Hepatocyte (in vitro differentiated cells): ENCODE measurements around the gene CPNE6. TPM values are rescaled to one million over a fixed set of nuclear protein-coding genes. Genes with fewer than 3 reads are reported as not detected.

Source experiments
- DNase-seq: peaks from one replicate; pipeline ENCODE4 v3.0.0-alpha.2; 2016; ENCODE audit warnings: low spot score
- H2AFZ ChIP-seq: fragments of 200-600 bp; sonication (generic); 2 replicates; pipeline ENCODE4 v1.6.0; 2016; ENCODE audit warnings: antibody characterized with exemption, mild to moderate bottlenecking
- H3K27ac ChIP-seq: fragments of 200-600 bp; sonication (generic); 2 replicates; pipeline ENCODE4 v1.5.1; 2016; ENCODE audit warnings: mild to moderate bottlenecking
- H3K27me3 ChIP-seq: fragments of 200-600 bp; sonication (generic); 2 replicates; pipeline ENCODE4 v1.6.1; 2016
- H3K36me3 ChIP-seq: fragments of 200-600 bp; sonication (generic); replicated peaks from 2 replicates; pipeline ENCODE4 v1.5.1; 2016; ENCODE audit warnings: low read depth; ENCODE audit not compliant: insufficient read depth
- H3K4me1 ChIP-seq: fragments of 200-600 bp; sonication (generic); 2 replicates; pipeline ENCODE4 v1.5.1; 2016; ENCODE audit warnings: mild to moderate bottlenecking, moderate library complexity; ENCODE audit not compliant: insufficient read depth
- H3K4me2 ChIP-seq: fragments of 200-600 bp; sonication (generic); 2 replicates; pipeline ENCODE4 v1.6.0; 2016
- H3K4me3 ChIP-seq: fragments of 200-600 bp; sonication (generic); 2 replicates; pipeline ENCODE4 v1.5.1; 2016; ENCODE audit warnings: mild to moderate bottlenecking
- H3K79me2 ChIP-seq: fragments of 200-600 bp; sonication (generic); 2 replicates; pipeline ENCODE4 v1.6.0; 2017; ENCODE audit warnings: mild to moderate bottlenecking
- H3K9me2 ChIP-seq: fragments of 200-600 bp; sonication (generic); replicated peaks from 2 replicates; pipeline ENCODE4 v1.6.0; 2017; ENCODE audit warnings: mild to moderate bottlenecking; ENCODE audit not compliant: insufficient read depth
- H3K9me3 ChIP-seq: fragments of 200-600 bp; sonication (generic); 2 replicates; pipeline ENCODE4 v1.5.1; 2016; ENCODE audit warnings: low read depth, mild to moderate bottlenecking
- H4K20me1 ChIP-seq: fragments of 200-600 bp; sonication (generic); 2 replicates; pipeline ENCODE4 v1.6.0; 2016; ENCODE audit warnings: mild to moderate bottlenecking; ENCODE audit not compliant: insufficient read depth, poor library complexity, severe bottlenecking
- EZH2 ChIP-seq: fragments of 200-600 bp; sonication (generic); IDR thresholded peaks from 2 replicates; pipeline ENCODE4 v1.6.1; 2016; ENCODE audit warnings: antibody characterized with exemption, mild to moderate bottlenecking, borderline replicate concordance
- EZH2phosphoT487 ChIP-seq: fragments of 200-600 bp; sonication (generic); IDR thresholded peaks from one replicate; pipeline ENCODE4 v1.6.1; 2018; ENCODE audit warnings: antibody characterized with exemption, mild to moderate bottlenecking, low read depth, moderate library complexity; ENCODE audit not compliant: unreplicated experiment, severe bottlenecking
- WGBS: methylation state at CpG from one replicate; pipeline ENCODE4 v1.1.6; 2016; ENCODE audit warnings: low lambda C conversion rate; ENCODE audit errors: missing lambda C conversion rate; 5-methylcytosine and 5-hydroxymethylcytosine counted together
- polyA plus RNA-seq: library from polyadenylated mRNA; unstranded; fragments of >200 nt; fragmentation: Nextera tagmentation; extraction: Ambion mirVana; gene quantifications from 2 replicates; pipeline ENCODE4 v1.2.1, GENCODE V29; 2016
- total RNA-seq: library from RNA; depleted of rRNA; stranded (reverse); fragments of >200 nt; gene quantifications from 2 replicates; pipeline ENCODE4 v1.2.3, GENCODE V29; 2014
- TF ChIP-seq, protein P1 (sequence below): fragments of 200-600 bp; sonication (generic); IDR thresholded peaks from 2 replicates; pipeline ENCODE4 v1.5.1; 2016; ENCODE audit warnings: antibody characterized with exemption, mild to moderate bottlenecking; ENCODE audit not compliant: poor library complexity

The CPNE6 gene
- total and polyA plus RNA-seq, 2 experiments from 2014 or later, result not detected

DNA sequence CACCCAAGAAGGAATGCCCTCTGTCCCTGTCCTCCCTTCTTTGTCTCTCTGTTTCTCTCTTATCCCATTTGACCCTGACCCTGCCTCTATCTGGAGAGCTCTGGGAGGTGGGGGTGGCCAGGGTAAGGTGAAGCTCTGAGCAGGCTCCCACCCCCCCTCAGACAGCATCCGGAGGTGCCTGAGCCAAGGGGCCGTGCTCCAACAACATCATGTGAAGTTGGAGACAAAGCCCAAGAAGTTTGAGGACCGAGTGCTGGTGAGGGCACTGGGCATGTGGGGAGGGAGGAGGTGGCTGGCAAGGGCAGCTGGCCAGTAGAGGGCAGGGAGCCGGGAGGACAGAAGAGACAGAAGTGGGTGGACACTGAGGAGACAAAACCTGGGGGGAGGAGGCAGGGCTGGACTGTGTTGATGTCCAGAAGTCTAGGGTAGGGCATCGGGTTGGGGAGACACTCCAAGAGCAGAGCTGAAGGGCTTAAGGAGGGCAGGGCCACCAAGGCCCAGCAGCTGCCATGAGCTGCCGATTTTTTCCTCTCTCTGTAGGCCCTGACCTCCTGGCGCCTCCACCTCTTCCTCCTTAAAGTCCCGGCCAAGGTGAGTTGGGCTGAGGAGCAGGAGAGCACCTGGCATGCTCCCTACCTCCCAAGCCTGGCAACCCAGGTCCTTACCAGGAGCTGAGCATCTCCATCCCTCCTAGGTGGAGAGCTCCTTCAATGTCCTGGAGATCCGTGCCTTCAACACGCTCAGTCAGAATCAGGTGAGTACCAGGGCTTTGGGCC is 17.6 kb upstream of the CPNE6 start:
- Histone ChIP-seq H3K79me2 (no peaks in the 10 kb centered on the region), H3K9me3 (no peaks in the 10 kb centered on the region), H3K9me2 (no peaks in the 10 kb centered on the region), H3K27ac (no peak overlapping the region), H3K4me1 (peaks cover 11% of the 10 kb centered on the region), H4K20me1 (no peaks in the 10 kb centered on the region), H3K4me3 (no peak overlapping the region), H2AFZ (no peak overlapping the region), H3K27me3 (peaks cover 7% of the 10 kb centered on the region), H3K4me2 (no peak overlapping the region), H3K36me3 (no peaks in the 10 kb centered on the region)
- no peak for TF ChIP-seq EZH2phosphoT487
- TF ChIP-seq, protein P1, sequence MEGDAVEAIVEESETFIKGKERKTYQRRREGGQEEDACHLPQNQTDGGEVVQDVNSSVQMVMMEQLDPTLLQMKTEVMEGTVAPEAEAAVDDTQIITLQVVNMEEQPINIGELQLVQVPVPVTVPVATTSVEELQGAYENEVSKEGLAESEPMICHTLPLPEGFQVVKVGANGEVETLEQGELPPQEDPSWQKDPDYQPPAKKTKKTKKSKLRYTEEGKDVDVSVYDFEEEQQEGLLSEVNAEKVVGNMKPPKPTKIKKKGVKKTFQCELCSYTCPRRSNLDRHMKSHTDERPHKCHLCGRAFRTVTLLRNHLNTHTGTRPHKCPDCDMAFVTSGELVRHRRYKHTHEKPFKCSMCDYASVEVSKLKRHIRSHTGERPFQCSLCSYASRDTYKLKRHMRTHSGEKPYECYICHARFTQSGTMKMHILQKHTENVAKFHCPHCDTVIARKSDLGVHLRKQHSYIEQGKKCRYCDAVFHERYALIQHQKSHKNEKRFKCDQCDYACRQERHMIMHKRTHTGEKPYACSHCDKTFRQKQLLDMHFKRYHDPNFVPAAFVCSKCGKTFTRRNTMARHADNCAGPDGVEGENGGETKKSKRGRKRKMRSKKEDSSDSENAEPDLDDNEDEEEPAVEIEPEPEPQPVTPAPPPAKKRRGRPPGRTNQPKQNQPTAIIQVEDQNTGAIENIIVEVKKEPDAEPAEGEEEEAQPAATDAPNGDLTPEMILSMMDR, result no peak
- TF ChIP-seq EZH2, result no peak
- WGBS, result 81% methylated on average over 10 of the region's 10 CpGs
- DNase-seq, result no peak

DNA sequence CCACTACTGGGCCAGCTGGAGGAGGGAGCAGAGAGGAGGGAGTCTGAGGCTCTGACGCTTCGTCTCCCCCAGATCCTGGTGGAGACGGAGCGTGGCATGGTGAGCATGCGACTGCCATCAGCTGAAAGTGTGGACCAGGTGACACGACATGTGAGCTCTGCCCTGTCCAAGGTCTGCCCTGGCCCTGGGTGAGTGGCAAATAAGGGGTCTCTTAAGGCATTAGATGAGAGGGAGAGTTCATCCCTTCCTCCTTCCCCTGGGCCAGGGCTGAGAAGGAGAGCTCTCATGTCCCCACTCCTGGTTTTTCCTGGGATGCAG is 17.1 kb upstream of the CPNE6 start:
- H3K9me3 ChIP-seq, result no peaks in the 10 kb centered on the region
- H3K27me3 ChIP-seq, result peaks cover 7% of the 10 kb centered on the region

DNA sequence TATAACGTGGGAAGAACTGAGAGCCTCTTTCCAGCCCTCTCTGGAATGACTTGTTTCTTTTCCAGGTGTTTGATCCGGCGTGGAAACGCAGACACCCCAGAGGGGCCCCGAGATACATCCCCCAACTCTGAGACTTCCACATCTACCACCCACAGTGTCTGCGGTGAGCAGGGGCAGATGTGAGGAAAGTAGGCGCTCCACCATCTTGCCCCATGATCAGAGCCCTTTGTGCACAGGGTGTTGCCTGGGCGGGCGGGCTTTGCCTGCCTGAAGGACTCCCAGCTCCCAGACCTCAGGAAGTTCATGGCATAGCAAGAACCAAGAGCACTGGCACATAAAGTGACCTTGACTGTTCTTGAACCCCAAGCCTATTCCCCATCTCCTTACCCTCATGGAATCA is 16.7 kb upstream of the CPNE6 start:
- Histone ChIP-seq H3K4me2 (no peak overlapping the region), H3K79me2 (no peaks in the 10 kb centered on the region), H3K36me3 (no peaks in the 10 kb centered on the region), H3K27ac (no peak overlapping the region), H4K20me1 (no peaks in the 10 kb centered on the region), H2AFZ (no peak overlapping the region), H3K27me3 (peaks cover 7% of the 10 kb centered on the region), H3K4me3 (no peak overlapping the region), H3K9me3 (no peaks in the 10 kb centered on the region), H3K9me2 (no peaks in the 10 kb centered on the region), H3K4me1 (peaks cover 11% of the 10 kb centered on the region)
- WGBS, result 90% methylated on average over 9 of the region's 9 CpGs
- no peak for DNase-seq
- TF ChIP-seq EZH2 (no peak), EZH2phosphoT487 (no peak)
- TF ChIP-seq, protein P1, result no peak

More for the DNA sequence above, 17.1 kb upstream of the CPNE6 start:
- 81% methylated on average over 6 of the region's 6 CpGs for WGBS
- no peak overlapping the region for H3K4me3 ChIP-seq
- H3K4me2 ChIP-seq, result no peak overlapping the region
- no peaks in the 10 kb centered on the region for H3K79me2 ChIP-seq
- H3K27ac ChIP-seq, result no peak overlapping the region
- H3K4me1 ChIP-seq, result peaks cover 11% of the 10 kb centered on the region
- TF ChIP-seq EZH2phosphoT487 (no peak), EZH2 (no peak)
- TF ChIP-seq, protein P1, result no peak
- no peaks in the 10 kb centered on the region for H3K9me2 ChIP-seq
- H4K20me1 ChIP-seq, result no peaks in the 10 kb centered on the region
- DNase-seq, result no peak
- H2AFZ ChIP-seq, result no peak overlapping the region
- H3K36me3 ChIP-seq, result no peaks in the 10 kb centered on the region
